Neuronal stem cell (in vitro differentiated cells): ENCODE results near the gene ARTN.

Experiments
- DNase-seq: peaks from one replicate; pipeline ENCODE4 v3.0.0-alpha.2; 2013; ENCODE audit warnings: low spot score
- H2AFZ ChIP-seq: one replicate; pipeline ENCODE4 v1.6.1; 2013; ENCODE audit warnings: mild to moderate bottlenecking, low read length, inconsistent platforms
- H2AK5ac ChIP-seq: 2 replicates; pipeline ENCODE4 v1.6.1; 2013; ENCODE audit warnings: low read depth, mild to moderate bottlenecking, inconsistent platforms, low read length, moderate library complexity, mixed read lengths
- H2BK120ac ChIP-seq: 2 replicates; pipeline ENCODE4 v1.6.1; 2013; ENCODE audit warnings: low read depth, mild to moderate bottlenecking, inconsistent platforms, low read length, moderate library complexity, mixed read lengths
- H2BK12ac ChIP-seq: one replicate; pipeline ENCODE4 v1.6.1; 2013; ENCODE audit warnings: low read length, inconsistent platforms
- H2BK15ac ChIP-seq: 2 replicates; pipeline ENCODE4 v1.6.1; 2013; ENCODE audit warnings: mild to moderate bottlenecking, low read length, inconsistent platforms, mixed read lengths
- H2BK5ac ChIP-seq: one replicate; pipeline ENCODE4 v1.6.1; 2013; ENCODE audit warnings: inconsistent platforms, mild to moderate bottlenecking, low read length, moderate library complexity
- H3K14ac ChIP-seq: one replicate; pipeline ENCODE4 v1.6.1; 2013; ENCODE audit warnings: low read length, inconsistent platforms
- H3K18ac ChIP-seq: 2 replicates; pipeline ENCODE4 v1.6.1; 2013; ENCODE audit warnings: low read length, inconsistent platforms
- H3K23ac ChIP-seq: 2 replicates; pipeline ENCODE4 v1.6.1; 2013; ENCODE audit warnings: low read depth, mild to moderate bottlenecking, mixed read lengths, low read length, inconsistent platforms; ENCODE audit not compliant: poor library complexity
- H3K27ac ChIP-seq: replicated peaks from 3 replicates; pipeline ENCODE4 v1.5.1; 2013; ENCODE audit warnings: low read length, inconsistent platforms
- H3K27me3 ChIP-seq, 3 experiments: 2 replicates each; pipeline ENCODE4 v1.6.1; 2013; ENCODE audit warnings: low read length in 3 of 3, mild to moderate bottlenecking in 2 of 3, inconsistent platforms in 1 of 3, low read depth in 1 of 3, mixed read lengths in 1 of 3, moderate library complexity in 1 of 3; ENCODE audit not compliant: control insufficient read depth in 3 of 3, insufficient read depth in 3 of 3
- H3K36me3 ChIP-seq, 2 donors: replicated peaks in 1 of 2; 2 replicates each; pipeline ENCODE4 v1.6.1; 2013; ENCODE audit warnings: low read length in 2 of 2; ENCODE audit not compliant: control insufficient read depth in 2 of 2, insufficient read depth in 2 of 2
- H3K4ac ChIP-seq: 2 replicates; pipeline ENCODE4 v1.6.1; 2013; ENCODE audit warnings: inconsistent platforms, mild to moderate bottlenecking, low read length, moderate library complexity
- H3K4me1 ChIP-seq, 2 donors: 1 replicate in 1 of 2; 2 replicates in 1 of 2; pipeline ENCODE4 v1.6.1; 2013; ENCODE audit warnings: low read length in 2 of 2, low read depth in 1 of 2; ENCODE audit not compliant: control insufficient read depth in 2 of 2, insufficient read depth in 1 of 2
- H3K4me2 ChIP-seq: one replicate; pipeline ENCODE4 v1.6.1; 2013; ENCODE audit warnings: mild to moderate bottlenecking, low read length, inconsistent platforms; ENCODE audit not compliant: insufficient read depth, poor library complexity, severe bottlenecking
- H3K4me3 ChIP-seq, 2 donors: 2 replicates each; pipeline ENCODE4 v1.5.1; 2013; ENCODE audit warnings: low read length in 2 of 2, mild to moderate bottlenecking in 2 of 2, inconsistent platforms in 1 of 2, moderate library complexity in 1 of 2
- H3K79me1 ChIP-seq: one replicate; pipeline ENCODE4 v1.6.1; 2013; ENCODE audit warnings: low read depth, mild to moderate bottlenecking, inconsistent platforms, low read length, moderate library complexity
- H3K9ac ChIP-seq: one replicate; pipeline ENCODE4 v1.6.1; 2013; ENCODE audit warnings: mild to moderate bottlenecking, low read depth, low read length, inconsistent platforms; ENCODE audit not compliant: poor library complexity
- H3K9me3 ChIP-seq, 2 donors: replicated peaks in 1 of 2; 2 replicates each; pipeline versions ENCODE3 to v1.6.1; 2013; ENCODE audit warnings: low read length in 2 of 2, mild to moderate bottlenecking in 2 of 2, inconsistent platforms in 1 of 2, low read depth in 1 of 2, mixed read lengths in 1 of 2, moderate library complexity in 1 of 2; ENCODE audit not compliant: control insufficient read depth in 2 of 2, insufficient read depth in 1 of 2
- H4K8ac ChIP-seq: one replicate; pipeline ENCODE4 v1.6.1; 2013; ENCODE audit warnings: low read depth, mild to moderate bottlenecking, inconsistent platforms, low read length, moderate library complexity
- H4K91ac ChIP-seq: one replicate; pipeline ENCODE4 v1.6.1; 2013; ENCODE audit warnings: low read length, low read depth, mild to moderate bottlenecking, inconsistent platforms; ENCODE audit not compliant: poor library complexity
- WGBS, 2 donors: extraction: QIAGEN DNeasy Blood & Tissue Kit; methylation state at CpG; one replicate each; pipeline ENCODE4 v1.1.7; 2013; ENCODE audit warnings: missing lambda C conversion rate in 2 of 2, mixed read lengths in 1 of 2; ENCODE audit not compliant: insufficient read length in 2 of 2, insufficient replicate concordance in 1 of 2; ENCODE audit errors: extremely low coverage in 2 of 2; 5-methylcytosine and 5-hydroxymethylcytosine counted together

ARTN gene

GRCh38 chr1:43893006-43893405 lies 40.6 kb upstream of the ARTN start:
- Histone ChIP-seq H2BK12ac (no peak overlapping the region), H3K4ac (no peak overlapping the region), H3K18ac (no peak overlapping the region), H2BK15ac (no peak overlapping the region), H3K9ac (no peak overlapping the region), H3K27me3 (no peaks in the 10 kb centered on the region), H3K9me3 (no peaks in the 10 kb centered on the region), H3K27ac (no peak overlapping the region), H3K4me1 (peaks cover 0 to 2% of the 10 kb centered on the region in 2 donors), H3K4me3 (no peak overlapping the region), H2AK5ac (no peak overlapping the region), H3K23ac (no peak overlapping the region), H3K14ac (no peak overlapping the region), H3K79me1 (no peaks in the 10 kb centered on the region), H2BK120ac (no peak overlapping the region), H3K36me3 (peaks cover 2 to 24% of the 10 kb centered on the region in 2 donors), H2BK5ac (no peak overlapping the region), H4K8ac (no peak overlapping the region), H4K91ac (no peak overlapping the region), H3K4me2 (no peak overlapping the region), H2AFZ (no peak overlapping the region)
- no CpG with 5 or more reads among the region's 1 CpG for WGBS, 2 donors
- no peak for DNase-seq

GRCh38 chr1:43898981-43899380 lies 34.6 kb upstream of the ARTN start:
- Histone ChIP-seq H2BK120ac (no peak overlapping the region), H3K4ac (no peak overlapping the region), H3K18ac (no peak overlapping the region), H3K23ac (no peak overlapping the region), H3K27ac (no peak overlapping the region), H4K8ac (no peak overlapping the region), H4K91ac (no peak overlapping the region), H2AFZ (no peak overlapping the region), H3K36me3 (peaks cover 3 to 63% of the 10 kb centered on the region in 2 donors), H3K14ac (no peak overlapping the region), H3K4me2 (no peak overlapping the region), H2BK12ac (no peak overlapping the region), H2BK5ac (no peak overlapping the region), H3K9me3 (no peaks in the 10 kb centered on the region), H3K9ac (no peak overlapping the region), H2BK15ac (no peak overlapping the region), H3K79me1 (peaks cover 3% of the 10 kb centered on the region), H3K27me3 (no peaks in the 10 kb centered on the region), H3K4me3 (no peak overlapping the region), H3K4me1 (no peaks in the 10 kb centered on the region), H2AK5ac (no peak overlapping the region)
- no peak for DNase-seq
- WGBS, 2 donors = no CpG with 5 or more reads among the region's 12 CpGs

GRCh38 chr1:43900386-43900785 lies 33.2 kb upstream of the ARTN start:
- Histone ChIP-seq H4K91ac (no peak overlapping the region), H3K4ac (no peak overlapping the region), H3K36me3 (peaks cover 3 to 51% of the 10 kb centered on the region in 2 donors), H2AFZ (no peak overlapping the region), H3K14ac (no peak overlapping the region), H3K23ac (no peak overlapping the region), H4K8ac (no peak overlapping the region), H3K79me1 (peaks cover 3% of the 10 kb centered on the region), H3K4me1 (no peaks in the 10 kb centered on the region), H2BK12ac (no peak overlapping the region), H2BK15ac (no peak overlapping the region), H3K9me3 (no peaks in the 10 kb centered on the region), H3K4me2 (no peak overlapping the region), H2BK5ac (no peak overlapping the region), H3K27me3 (no peaks in the 10 kb centered on the region), H2BK120ac (no peak overlapping the region), H3K4me3 (no peak overlapping the region), H3K27ac (no peak overlapping the region), H3K18ac (no peak overlapping the region), H3K9ac (no peak overlapping the region), H2AK5ac (no peak overlapping the region)
- no CpG with 5 or more reads among the region's 3 CpGs for WGBS, 2 donors
- DNase-seq = no peak

- Histone ChIP-seq H3K27me3 (no peaks in the 10 kb centered on the region), H2AFZ (no peak overlapping the region), H3K4me1 (no peaks in the 10 kb centered on the region), H3K23ac (no peak overlapping the region), H3K14ac (no peak overlapping the region), H2BK120ac (no peak overlapping the region), H3K4me2 (no peak overlapping the region), H3K79me1 (peaks cover 3% of the 10 kb centered on the region), H3K36me3 (peaks cover 3 to 48% of the 10 kb centered on the region in 2 donors), H4K91ac (no peak overlapping the region), H3K9me3 (no peaks in the 10 kb centered on the region), H3K4ac (no peak overlapping the region), H3K9ac (no peak overlapping the region), H2BK12ac (no peak overlapping the region), H2BK15ac (no peak overlapping the region), H4K8ac (no peak overlapping the region), H2BK5ac (no peak overlapping the region), H3K27ac (no peak overlapping the region), H3K4me3 (no peak overlapping the region), H3K18ac (no peak overlapping the region), H2AK5ac (no peak overlapping the region)
- DNase-seq = no peak
- no CpG with 5 or more reads among the region's 7 CpGs for WGBS, 2 donors
These were observed 32.2 kb upstream of the ARTN start for GRCh38 chr1:43901196-43901961.
